Ascending aorta (tissue), 2 donors: ENCODE measurements around the gene CEACAM16. TPM values are rescaled to one million over a fixed set of nuclear protein-coding genes. Genes with fewer than 3 reads are reported as not detected.
"Not testable (repeated sequence)": the region's sequence is repeated elsewhere in the genome, so short reads cannot be mapped to it uniquely, and the experiment has no call there.

Experiments
- DNase-seq, 2 donors: peaks; one replicate each; pipeline ENCODE4 v3.0.0-alpha.2; 2019; ENCODE audit warnings: low spot score in 2 of 2
- H3K27ac ChIP-seq, 2 donors: fragments of 200-600 bp; sonication (generic); one replicate each; pipeline ENCODE4 v1.5.1; 2016 to 2017; ENCODE audit warnings: mild to moderate bottlenecking in 1 of 2
- H3K27me3 ChIP-seq: fragments of 200-600 bp; sonication (generic); one replicate; pipeline ENCODE4 v1.5.1; 2017
- H3K36me3 ChIP-seq, 2 donors: fragments of 200-600 bp; sonication (generic); one replicate each; pipeline ENCODE4 v1.5.1; 2016
- H3K4me1 ChIP-seq, 2 donors: fragments of 200-600 bp; sonication (generic); one replicate each; pipeline ENCODE4 v1.5.1; 2016 to 2017; ENCODE audit warnings: mild to moderate bottlenecking in 1 of 2
- H3K4me3 ChIP-seq, 2 donors: fragments of 200-600 bp; sonication (generic); one replicate each; pipeline ENCODE4 v1.5.1; 2016 to 2017; ENCODE audit warnings: mild to moderate bottlenecking in 1 of 2
- H3K9me3 ChIP-seq, 2 donors: fragments of 200-600 bp; sonication (generic); one replicate each; pipeline ENCODE4 v1.5.1; 2016
- intact Hi-C: fragments of 100-400 bp; cut with DNase I; formaldehyde crosslinking; loops from one replicate; pipeline ENCODE4 v1.15.1; 2023
- total RNA-seq: library from RNA; depleted of rRNA; stranded (reverse); fragments of >200 nt; gene quantifications from one replicate; pipeline ENCODE4 v1.1.0, GENCODE V29; 2016
- TF ChIP-seq, protein P1 (sequence below), 3 experiments: fragments of 200-600 bp in 2 of 3; fragments of 450-650 bp in 1 of 3; sonication (generic) in 2 of 3; IDR thresholded peaks; one replicate each; pipeline ENCODE4 v1.5.1; 2016 to 2019; ENCODE audit warnings: antibody characterized with exemption in 3 of 3, mild to moderate bottlenecking in 1 of 3, moderate library complexity in 1 of 3

CEACAM16 gene
- total RNA-seq, 1 donor from 2014 or later, result not detected

- DNase-seq, result no peak
- TF ChIP-seq, protein P1, sequence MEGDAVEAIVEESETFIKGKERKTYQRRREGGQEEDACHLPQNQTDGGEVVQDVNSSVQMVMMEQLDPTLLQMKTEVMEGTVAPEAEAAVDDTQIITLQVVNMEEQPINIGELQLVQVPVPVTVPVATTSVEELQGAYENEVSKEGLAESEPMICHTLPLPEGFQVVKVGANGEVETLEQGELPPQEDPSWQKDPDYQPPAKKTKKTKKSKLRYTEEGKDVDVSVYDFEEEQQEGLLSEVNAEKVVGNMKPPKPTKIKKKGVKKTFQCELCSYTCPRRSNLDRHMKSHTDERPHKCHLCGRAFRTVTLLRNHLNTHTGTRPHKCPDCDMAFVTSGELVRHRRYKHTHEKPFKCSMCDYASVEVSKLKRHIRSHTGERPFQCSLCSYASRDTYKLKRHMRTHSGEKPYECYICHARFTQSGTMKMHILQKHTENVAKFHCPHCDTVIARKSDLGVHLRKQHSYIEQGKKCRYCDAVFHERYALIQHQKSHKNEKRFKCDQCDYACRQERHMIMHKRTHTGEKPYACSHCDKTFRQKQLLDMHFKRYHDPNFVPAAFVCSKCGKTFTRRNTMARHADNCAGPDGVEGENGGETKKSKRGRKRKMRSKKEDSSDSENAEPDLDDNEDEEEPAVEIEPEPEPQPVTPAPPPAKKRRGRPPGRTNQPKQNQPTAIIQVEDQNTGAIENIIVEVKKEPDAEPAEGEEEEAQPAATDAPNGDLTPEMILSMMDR (IDR thresholded peaks at IDR 0.05), result no peak
- no peaks in the 10 kb centered on the region for H3K9me3 ChIP-seq
- H3K27me3 ChIP-seq, result no peaks in the 10 kb centered on the region
- no peaks in the 10 kb centered on the region for H3K36me3 ChIP-seq
- intact Hi-C loops, result loop anchor here (5.0 kb wide), 1 partner anchor 36 kb away; no protein-coding TSS in a partner anchor
- H3K4me3 ChIP-seq, result no peak overlapping the region
- H3K4me1 ChIP-seq, result peaks cover 5 to 36% of the 10 kb centered on the region in 2 donors
- H3K27ac ChIP-seq, result no peak overlapping the region
These were observed 22.0 kb downstream of the CEACAM16 start for GRCh38 chr19:44720945-44721344.

DNA sequence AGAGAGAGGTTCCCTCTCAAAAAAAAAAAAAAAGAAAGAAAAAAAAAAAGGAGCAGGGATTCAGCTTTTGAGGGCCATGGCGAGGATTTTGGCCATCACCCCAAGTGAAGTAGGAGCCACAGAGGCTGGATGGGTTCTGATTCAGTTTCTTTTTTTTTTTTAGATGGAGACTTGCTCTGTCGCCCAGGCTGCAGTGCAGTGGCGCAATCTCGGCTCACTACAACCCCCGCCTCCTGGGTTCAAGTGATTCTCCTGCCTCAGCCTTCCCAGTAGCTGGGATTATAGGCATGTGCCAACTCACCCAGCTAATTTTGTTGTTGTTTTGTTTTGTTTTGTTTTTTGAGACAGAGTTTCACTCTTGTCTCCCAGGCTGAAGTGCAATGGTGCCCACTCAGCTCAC, 22.4 kb downstream of the CEACAM16 start:
- intact Hi-C loops, result loop anchor here (5.0 kb wide), 1 partner anchor 36 kb away; no protein-coding TSS in a partner anchor
- H3K4me3 ChIP-seq, H3K27me3 ChIP-seq, H3K36me3 ChIP-seq, H3K27ac ChIP-seq, DNase-seq, H3K9me3 ChIP-seq: not testable (repeated sequence)
- peaks cover 5 to 36% of the 10 kb centered on the region in 2 donors for H3K4me1 ChIP-seq

DNA sequence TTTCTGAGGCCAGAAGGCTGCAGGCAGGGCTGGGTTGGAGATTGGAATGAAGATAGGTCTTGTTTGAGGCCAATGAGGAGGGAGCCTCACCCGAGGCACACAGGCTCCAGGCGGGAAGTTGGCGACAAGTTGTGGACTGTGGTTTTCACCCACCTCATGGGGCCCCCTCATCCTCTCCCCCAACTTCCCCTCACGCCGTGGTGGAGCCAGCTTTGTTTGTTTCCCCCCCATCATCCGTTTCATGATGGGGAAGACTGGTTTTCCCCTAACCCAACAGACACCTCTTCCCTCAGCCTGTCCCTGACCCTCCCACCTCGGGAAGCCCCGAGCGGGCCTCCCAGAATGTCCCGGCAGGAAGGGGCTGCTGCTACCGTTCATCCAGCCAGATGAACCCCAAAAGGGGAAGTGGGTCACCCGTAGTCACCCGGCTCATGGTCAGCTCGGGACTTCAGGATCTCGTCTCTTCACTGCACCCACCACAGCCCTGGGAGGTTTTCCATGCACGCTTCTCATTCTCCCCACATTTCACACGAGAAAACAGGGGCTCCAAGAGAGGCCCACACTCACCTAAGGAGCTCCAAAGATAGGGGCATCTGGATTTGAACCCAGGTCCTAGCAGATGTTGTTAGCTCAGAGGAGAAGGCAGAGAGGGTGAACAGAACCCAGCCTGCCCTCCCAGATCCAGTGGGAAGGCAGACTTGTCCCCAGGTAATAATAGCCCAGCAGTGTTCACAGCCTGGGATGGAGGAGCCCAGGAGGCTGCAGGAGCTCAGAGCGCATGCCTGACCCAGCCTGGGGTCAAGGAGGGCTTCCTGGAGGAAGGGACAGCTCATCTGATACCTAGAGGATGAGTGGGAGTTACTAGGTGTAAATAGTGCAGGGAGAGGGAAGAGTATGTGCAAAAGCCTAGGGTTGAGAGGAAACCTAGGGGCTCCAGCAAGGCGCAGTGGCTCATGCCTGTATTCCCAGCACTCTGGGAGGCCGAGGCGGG, 23.5 kb downstream of the CEACAM16 start:
- intact Hi-C loops, result loop anchor here (5.0 kb wide), 1 partner anchor 35 kb away; no protein-coding TSS in a partner anchor
- Histone ChIP-seq H3K27me3 (no peaks in the 10 kb centered on the region), H3K4me1 (peaks cover 5 to 34% of the 10 kb centered on the region in 2 donors), H3K36me3 (no peaks in the 10 kb centered on the region), H3K9me3 (no peaks in the 10 kb centered on the region), H3K27ac (no peak overlapping the region), H3K4me3 (no peak overlapping the region)
- TF ChIP-seq, protein P1 (IDR thresholded peaks at IDR 0.05), result no peak
- no peak for DNase-seq

- Histone ChIP-seq H3K4me1 (peaks cover 5 to 30% of the 10 kb centered on the region in 2 donors), H3K9me3 (no peaks in the 10 kb centered on the region), H3K27me3 (no peaks in the 10 kb centered on the region), H3K4me3 (no peak overlapping the region), H3K27ac (no peak overlapping the region), H3K36me3 (no peaks in the 10 kb centered on the region)
- TF ChIP-seq, protein P1 (IDR thresholded peaks at IDR 0.05), result no peak
- intact Hi-C loops, result loop anchor here (5.0 kb wide), 1 partner anchor 34 kb away; no protein-coding TSS in a partner anchor
- DNase-seq, result no peak
These were observed 24.5 kb downstream of the CEACAM16 start for GRCh38 chr19:44723299-44723951.

GRCh38 chr19:44723952-44724319, 25.0 kb downstream of the CEACAM16 start:
- intact Hi-C loops, result loop anchor here (1.0 to 5.0 kb wide), 4 partner anchors 17 to 46 kb away; no protein-coding TSS in a partner anchor
- Histone ChIP-seq H3K36me3 (no peaks in the 10 kb centered on the region), H3K27ac (no peak overlapping the region), H3K27me3 (no peaks in the 10 kb centered on the region), H3K4me3 (no peak overlapping the region), H3K4me1 (peaks cover 4 to 24% of the 10 kb centered on the region in 2 donors), H3K9me3 (no peaks in the 10 kb centered on the region)
- peak in 1 of 2 donors; percentile 89 for DNase-seq
- TF ChIP-seq, protein P1 (IDR thresholded peaks at IDR 0.05), result peak; percentile 96 to 99 (median 97)
